Subcutaneous abdominal adipose tissue (tissue), 5 donors: ENCODE measurements around the gene MYCBPAP.
A peak's percentile ranks its signal among the peaks of the same experiment; 100 is the strongest.

Source experiments
- H3K27ac ChIP-seq: one replicate; pipeline ENCODE4 v1.7.0; 2013; ENCODE audit warnings: low read depth, mild to moderate bottlenecking, inconsistent platforms, low read length, moderate library complexity
- H3K27me3 ChIP-seq, 5 donors: one replicate each; pipeline ENCODE4 v1.7.0; 2013; ENCODE audit warnings: low read length in 5 of 5, inconsistent platforms in 1 of 5; ENCODE audit not compliant: control insufficient read depth in 5 of 5, insufficient read depth in 4 of 5
- H3K36me3 ChIP-seq, 5 donors: one replicate each; pipeline ENCODE4 v1.7.0; 2013; ENCODE audit warnings: low read length in 5 of 5; ENCODE audit not compliant: control insufficient read depth in 5 of 5, insufficient read depth in 5 of 5
- H3K4me1 ChIP-seq, 5 donors: one replicate each; pipeline ENCODE4 v1.7.0; 2013; ENCODE audit warnings: low read length in 5 of 5, mild to moderate bottlenecking in 3 of 5, moderate library complexity in 1 of 5; ENCODE audit not compliant: control insufficient read depth in 5 of 5, insufficient read depth in 5 of 5
- H3K4me3 ChIP-seq, 5 donors: one replicate each; pipeline ENCODE4 v1.7.0; 2013; ENCODE audit warnings: low read length in 5 of 5, low read depth in 1 of 5
- H3K9ac ChIP-seq, 5 donors: one replicate each; pipeline ENCODE4 v1.7.0; 2013; ENCODE audit warnings: low read length in 5 of 5, mild to moderate bottlenecking in 4 of 5, moderate library complexity in 3 of 5
- H3K9me3 ChIP-seq, 5 donors: one replicate each; pipeline ENCODE4 v1.7.0; 2013; ENCODE audit warnings: low read length in 5 of 5; ENCODE audit not compliant: control insufficient read depth in 5 of 5
- donor health status: healthy.
- donor health status: healthy.
- donor health status: healthy.
- donor health status: healthy.
- donor health status: healthy.

Gene MYCBPAP

DNA sequence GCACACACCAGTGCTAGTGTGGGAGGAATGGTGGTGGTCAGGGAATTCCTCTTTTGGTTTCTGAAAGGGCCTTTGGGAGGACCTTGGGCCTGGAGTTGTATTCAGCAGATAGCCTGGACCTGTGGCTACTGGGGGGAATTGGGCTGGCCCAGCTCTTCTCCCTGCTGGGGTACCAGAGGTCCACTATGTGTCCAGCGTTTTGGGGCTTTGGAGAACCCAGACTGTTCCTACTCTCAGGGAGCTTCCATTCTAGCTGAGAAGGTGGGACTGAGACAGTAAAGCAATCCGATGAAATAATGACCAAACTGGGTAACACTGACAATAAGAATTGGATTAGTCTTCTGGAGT is 26.7 kb downstream of the MYCBPAP start:
- peaks cover 0 to 35% (median 27%) of the 10 kb centered on the region in 5 donors for H3K4me1 ChIP-seq
- H3K36me3 ChIP-seq: no peaks in the 10 kb centered on the region
- no peak overlapping the region for H3K4me3 ChIP-seq
- H3K27ac ChIP-seq: no peak overlapping the region
- no peak overlapping the region for H3K9ac ChIP-seq
- H3K9me3 ChIP-seq: no peaks in the 10 kb centered on the region
- peaks cover 26 to 35% (median 32%) of the 10 kb centered on the region in 5 donors for H3K27me3 ChIP-seq

GRCh38 chr17:50535407-50535806 is 27.2 kb downstream of the MYCBPAP start:
- no peak overlapping the region for H3K4me3 ChIP-seq
- no peak overlapping the region for H3K9ac ChIP-seq
- H3K27me3 ChIP-seq: peaks cover 26 to 35% (median 32%) of the 10 kb centered on the region in 5 donors
- no peak overlapping the region for H3K27ac ChIP-seq
- no peaks in the 10 kb centered on the region for H3K36me3 ChIP-seq
- peaks cover 0 to 35% (median 27%) of the 10 kb centered on the region in 5 donors for H3K4me1 ChIP-seq
- H3K9me3 ChIP-seq: no peaks in the 10 kb centered on the region

GRCh38 chr17:50536683-50537646 is 28.7 kb downstream of the MYCBPAP start:
- no peak overlapping the region for H3K27ac ChIP-seq
- H3K4me3 ChIP-seq: no peak overlapping the region
- H3K27me3 ChIP-seq: peaks cover 18 to 24% (median 20%) of the 10 kb centered on the region in 5 donors
- H3K9me3 ChIP-seq: no peaks in the 10 kb centered on the region
- H3K9ac ChIP-seq: no peak overlapping the region
- peaks cover 0 to 42% (median 35%) of the 10 kb centered on the region in 5 donors for H3K4me1 ChIP-seq
- no peaks in the 10 kb centered on the region for H3K36me3 ChIP-seq

GRCh38 chr17:50537721-50538548 is 29.7 kb downstream of the MYCBPAP start:
- H3K36me3 ChIP-seq: no peaks in the 10 kb centered on the region
- peaks cover 0 to 44% (median 41%) of the 10 kb centered on the region in 5 donors for H3K4me1 ChIP-seq
- H3K27ac ChIP-seq: no peak overlapping the region
- H3K9me3 ChIP-seq: no peaks in the 10 kb centered on the region
- H3K9ac ChIP-seq: no peak overlapping the region
- no peak overlapping the region for H3K4me3 ChIP-seq
- H3K27me3 ChIP-seq: peaks cover 8 to 16% (median 11%) of the 10 kb centered on the region in 5 donors

- Histone ChIP-seq H3K27ac (no peak overlapping the region), H3K36me3 (no peaks in the 10 kb centered on the region), H3K9me3 (no peaks in the 10 kb centered on the region), H3K9ac (no peak overlapping the region), H3K4me1 (peaks cover 0 to 38% (median 34%) of the 10 kb centered on the region in 5 donors), H3K4me3 (no peak overlapping the region), H3K27me3 (peaks cover 0 to 8% (median 2%) of the 10 kb centered on the region in 5 donors)
These were observed 30.5 kb downstream of the MYCBPAP start for GRCh38 chr17:50538549-50539410.

GRCh38 chr17:50539762-50540559 is 31.7 kb downstream of the MYCBPAP start:
- no peaks in the 10 kb centered on the region for H3K9me3 ChIP-seq
- H3K9ac ChIP-seq: no peak overlapping the region
- no peaks in the 10 kb centered on the region for H3K27me3 ChIP-seq
- no peak overlapping the region for H3K27ac ChIP-seq
- no peak overlapping the region for H3K4me3 ChIP-seq
- H3K4me1 ChIP-seq: peaks cover 0 to 34% (median 28%) of the 10 kb centered on the region in 5 donors
- no peaks in the 10 kb centered on the region for H3K36me3 ChIP-seq

- Histone ChIP-seq H3K9me3 (no peaks in the 10 kb centered on the region), H3K27ac (peak overlapping the region; percentile 37), H3K27me3 (no peaks in the 10 kb centered on the region), H3K4me3 (peak overlapping the region in 3 of 5 donors; percentile 60 to 69 (median 63)), H3K36me3 (no peaks in the 10 kb centered on the region), H3K9ac (peak overlapping the region in 4 of 5 donors; percentile 73 to 85 (median 78)), H3K4me1 (peaks cover 0 to 34% (median 28%) of the 10 kb centered on the region in 5 donors)
These were observed 32.5 kb downstream of the MYCBPAP start for GRCh38 chr17:50540560-50541401.

GRCh38 chr17:50541402-50541715 is 33.1 kb downstream of the MYCBPAP start:
- peak overlapping the region; percentile 35 to 85 (median 75) for H3K9ac ChIP-seq

More at GRCh38 chr17:50541402-50541715, 33.1 kb downstream of the MYCBPAP start:
- H3K27ac ChIP-seq: peak overlapping the region; percentile 37
- H3K4me3 ChIP-seq: peak overlapping the region; percentile 60 to 70 (median 63)
- no peaks in the 10 kb centered on the region for H3K27me3 ChIP-seq
- no peaks in the 10 kb centered on the region for H3K9me3 ChIP-seq
- H3K36me3 ChIP-seq: no peaks in the 10 kb centered on the region
- peaks cover 0 to 34% (median 28%) of the 10 kb centered on the region in 5 donors for H3K4me1 ChIP-seq
